A673 (cell line): ENCODE results near the gene TRAPPC2L. TPM values are rescaled to one million over a fixed set of nuclear protein-coding genes. Genes with fewer than 3 reads are reported as not detected.

Experiments
- BruUV-seq: library from RNA; stranded (reverse); fragments of 400-500 nt; replicated peaks from 2 replicates; lab custom pipeline; 2021; lab: Mats Ljungman, UMichigan
- CTCF ChIA-PET: fragments of 300-600 bp; sonication (Branson Sonifier 250); formaldehyde crosslinking; loops from one replicate; lab custom pipeline; 2022; ENCODE audit warnings: antibody characterized with exemption; lab: Charles Lee
- POLR2A ChIA-PET: fragments of 300-600 bp; sonication (Branson Sonifier 250); formaldehyde crosslinking; loops from one replicate; lab custom pipeline; 2022; ENCODE audit warnings: antibody characterized with exemption; ENCODE audit not compliant: low non-redundant PET; lab: Charles Lee
- DNase-seq: peaks from one replicate; pipeline ENCODE4 v3.0.0-alpha.2; 2015; ENCODE audit warnings: low spot score
- H3K27ac ChIP-seq: fragments of 200-600 bp; sonication (generic); 2 replicates; pipeline ENCODE4 v1.5.1; 2016; ENCODE audit warnings: mixed run types, low read depth, mild to moderate bottlenecking, mixed read lengths, antibody characterized with exemption, low read length; ENCODE audit not compliant: poor library complexity, severe bottlenecking
- H3K27me3 ChIP-seq: fragments of 200-600 bp; sonication (generic); replicated peaks from 2 replicates; pipeline ENCODE4 v1.6.1; 2017; ENCODE audit warnings: mixed run types, low read depth, mild to moderate bottlenecking, mixed read lengths, antibody characterized with exemption, low read length; ENCODE audit not compliant: insufficient read depth, poor library complexity
- H3K36me3 ChIP-seq: fragments of 200-600 bp; sonication (generic); 2 replicates; pipeline ENCODE4 v1.6.1; 2016; ENCODE audit warnings: mixed run types, mild to moderate bottlenecking, mixed read lengths, antibody characterized with exemption, low read length; ENCODE audit not compliant: insufficient read depth, poor library complexity, severe bottlenecking
- H3K4me1 ChIP-seq: fragments of 200-600 bp; sonication (generic); 2 replicates; pipeline ENCODE4 v1.6.1; 2017; ENCODE audit warnings: mixed run types, mild to moderate bottlenecking, mixed read lengths, antibody characterized with exemption, low read length; ENCODE audit not compliant: insufficient read depth, poor library complexity, severe bottlenecking
- H3K4me3 ChIP-seq: fragments of 200-600 bp; sonication (generic); 2 replicates; pipeline ENCODE4 v1.5.1; 2016; ENCODE audit warnings: low read depth, mixed run types, mild to moderate bottlenecking, mixed read lengths, low read length; ENCODE audit not compliant: poor library complexity, severe bottlenecking
- H3K9me3 ChIP-seq: fragments of 200-600 bp; sonication (generic); 2 replicates; pipeline ENCODE4 v1.6.1; 2016; ENCODE audit warnings: mixed run types, low read depth, mild to moderate bottlenecking, mixed read lengths, antibody characterized with exemption, low read length; ENCODE audit not compliant: poor library complexity, severe bottlenecking
- EZH2 ChIP-seq: fragments of 200-600 bp; sonication (generic); IDR thresholded peaks from 2 replicates; pipeline ENCODE4 v1.6.1; 2017; ENCODE audit warnings: borderline replicate concordance, low read depth, mild to moderate bottlenecking, mixed read lengths, antibody characterized with exemption, low read length; ENCODE audit not compliant: poor library complexity, severe bottlenecking
- intact Hi-C: fragments of 100-400 bp; cut with micrococcal nuclease; formaldehyde crosslinking; loops from one replicate; pipeline ENCODE4 v1.10.0; 2022; ENCODE audit not compliant: unreplicated experiment
- total RNA-seq: library from RNA; stranded (reverse); gene quantifications from 2 replicates; pipeline ENCODE4 v1.2.3, GENCODE V29; 2021
- TF ChIP-seq, protein P1 (sequence below): fragments of 300-800, 200-600 bp; sonication (generic); conservative IDR thresholded peaks from 2 replicates; pipeline ENCODE4 v1.5.1; 2017; ENCODE audit warnings: low read depth, mild to moderate bottlenecking, antibody characterized with exemption, low read length, moderate library complexity, mixed read lengths

Gene TRAPPC2L
- total RNA-seq, 1 experiment from 2014 or later: 98.6 TPM

DNA sequence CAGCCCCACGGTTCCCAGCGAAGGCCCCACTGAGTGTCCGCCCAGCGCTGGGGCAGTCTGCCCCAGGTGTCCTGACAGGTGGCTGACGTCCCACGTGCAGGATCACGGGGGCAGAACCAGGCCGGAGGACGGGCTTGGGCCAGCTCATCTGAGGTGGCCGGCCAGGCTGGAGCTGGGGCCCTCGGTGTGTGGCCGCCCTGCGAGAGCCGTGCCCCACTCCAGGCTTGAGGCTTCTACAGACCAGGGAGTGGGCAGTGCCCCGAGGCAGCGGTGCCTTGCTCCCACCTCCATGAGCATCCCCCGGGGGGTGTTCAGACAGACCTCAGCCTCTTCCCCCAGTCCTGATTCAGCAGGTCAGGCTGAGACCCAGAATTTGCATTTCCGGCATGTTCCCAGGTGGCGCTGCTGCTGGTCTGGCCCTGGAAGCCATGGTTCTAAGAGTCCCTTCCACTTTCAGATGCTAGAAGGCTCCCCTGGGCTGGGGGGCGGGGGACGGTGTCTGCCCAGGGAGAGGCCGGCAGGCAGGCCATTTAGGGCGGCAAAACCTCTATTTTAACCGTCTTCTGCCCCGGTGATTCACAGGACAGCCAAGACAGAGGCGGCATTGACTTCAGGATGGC, 44.9 kb downstream of the TRAPPC2L start:
- Histone ChIP-seq H3K27me3 (no peaks in the 10 kb centered on the region), H3K4me3 (no peak overlapping the region), H3K36me3 (no peaks in the 10 kb centered on the region), H3K9me3 (no peaks in the 10 kb centered on the region), H3K4me1 (peaks cover 4% of the 10 kb centered on the region), H3K27ac (no peak overlapping the region)
- TF ChIP-seq, protein P1, sequence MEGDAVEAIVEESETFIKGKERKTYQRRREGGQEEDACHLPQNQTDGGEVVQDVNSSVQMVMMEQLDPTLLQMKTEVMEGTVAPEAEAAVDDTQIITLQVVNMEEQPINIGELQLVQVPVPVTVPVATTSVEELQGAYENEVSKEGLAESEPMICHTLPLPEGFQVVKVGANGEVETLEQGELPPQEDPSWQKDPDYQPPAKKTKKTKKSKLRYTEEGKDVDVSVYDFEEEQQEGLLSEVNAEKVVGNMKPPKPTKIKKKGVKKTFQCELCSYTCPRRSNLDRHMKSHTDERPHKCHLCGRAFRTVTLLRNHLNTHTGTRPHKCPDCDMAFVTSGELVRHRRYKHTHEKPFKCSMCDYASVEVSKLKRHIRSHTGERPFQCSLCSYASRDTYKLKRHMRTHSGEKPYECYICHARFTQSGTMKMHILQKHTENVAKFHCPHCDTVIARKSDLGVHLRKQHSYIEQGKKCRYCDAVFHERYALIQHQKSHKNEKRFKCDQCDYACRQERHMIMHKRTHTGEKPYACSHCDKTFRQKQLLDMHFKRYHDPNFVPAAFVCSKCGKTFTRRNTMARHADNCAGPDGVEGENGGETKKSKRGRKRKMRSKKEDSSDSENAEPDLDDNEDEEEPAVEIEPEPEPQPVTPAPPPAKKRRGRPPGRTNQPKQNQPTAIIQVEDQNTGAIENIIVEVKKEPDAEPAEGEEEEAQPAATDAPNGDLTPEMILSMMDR: no peak
- no peak for TF ChIP-seq EZH2
- CTCF ChIA-PET: no interaction called here
- no peak for DNase-seq
- POLR2A ChIA-PET: no interaction called here
- BruUV-seq: no TSS peak
- intact Hi-C loops: no loop called here

DNA sequence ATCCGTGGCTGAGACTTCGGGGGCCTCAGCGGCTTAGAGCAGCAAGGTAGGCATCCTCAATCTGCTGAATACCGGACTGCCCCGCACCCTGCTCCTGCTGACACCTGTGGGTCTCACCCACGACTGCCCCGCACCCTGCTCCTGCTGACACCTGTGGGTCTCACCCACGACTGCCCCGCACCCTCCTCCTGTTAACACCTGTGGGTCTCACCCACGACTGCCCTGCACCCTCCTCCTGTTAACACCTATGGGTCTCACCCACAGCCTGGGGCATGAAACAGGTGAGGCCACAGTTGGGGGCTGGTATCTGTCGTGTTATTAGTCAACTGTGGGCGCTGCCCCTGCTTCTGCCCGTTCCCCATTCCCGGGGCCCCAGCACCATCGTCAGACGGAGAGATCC, 45.8 kb downstream of the TRAPPC2L start:
- TF ChIP-seq EZH2: no peak
- TF ChIP-seq, protein P1: no peak
- no peak overlapping the region for H3K4me3 ChIP-seq
- peaks cover 4% of the 10 kb centered on the region for H3K4me1 ChIP-seq
- no TSS peak for BruUV-seq
- no peaks in the 10 kb centered on the region for H3K27me3 ChIP-seq
- intact Hi-C loops: no loop called here
- ChIA-PET CTCF (no interaction called here), POLR2A (no interaction called here)
- no peaks in the 10 kb centered on the region for H3K36me3 ChIP-seq
- H3K9me3 ChIP-seq: no peaks in the 10 kb centered on the region
- no peak overlapping the region for H3K27ac ChIP-seq
- DNase-seq: no peak

DNA sequence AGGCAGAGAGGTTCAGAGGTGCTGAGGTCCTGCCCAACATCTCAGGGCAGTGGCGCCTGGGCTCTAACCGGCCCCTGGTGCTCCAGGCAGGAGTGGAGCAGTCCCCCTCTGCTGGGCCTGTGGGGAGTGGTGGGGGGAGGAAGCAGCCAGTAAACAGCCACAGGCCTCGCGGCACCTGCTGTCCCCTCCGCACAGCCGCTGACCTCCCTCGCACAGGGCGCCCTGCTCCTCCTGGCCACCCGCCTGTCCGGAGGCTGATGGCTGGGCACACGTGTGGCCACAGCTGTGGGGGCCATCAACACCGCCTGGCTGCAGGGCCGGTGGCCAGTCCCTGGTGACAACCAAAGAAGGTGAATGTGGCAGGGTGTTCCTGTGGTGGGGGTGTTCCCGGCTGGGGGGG, 46.3 kb downstream of the TRAPPC2L start:
- no peak overlapping the region for H3K27ac ChIP-seq
- H3K36me3 ChIP-seq: no peaks in the 10 kb centered on the region
- no peak overlapping the region for H3K4me3 ChIP-seq
- ChIA-PET POLR2A (no interaction called here), CTCF (no interaction called here)
- H3K4me1 ChIP-seq: peaks cover 4% of the 10 kb centered on the region
- no peaks in the 10 kb centered on the region for H3K27me3 ChIP-seq
- no TSS peak for BruUV-seq
- intact Hi-C loops: no loop called here
- no peak for TF ChIP-seq EZH2
- TF ChIP-seq, protein P1: no peak
- DNase-seq: no peak
- no peaks in the 10 kb centered on the region for H3K9me3 ChIP-seq
